Neutrophil (primary cell): ENCODE results near the gene SERHL2.
"Not testable (repeated sequence)": the region's sequence is repeated elsewhere in the genome, so short reads cannot be mapped to it uniquely, and the experiment has no call there.

Source experiments
- H3K27ac ChIP-seq: fragments of 200-600 bp; sonication (generic); 2 replicates; pipeline ENCODE4 v1.5.1; 2016; ENCODE audit warnings: mild to moderate bottlenecking, moderate library complexity
- H3K27me3 ChIP-seq: fragments of 200-600 bp; sonication (generic); 2 replicates; pipeline ENCODE4 v1.6.0; 2016; ENCODE audit warnings: mild to moderate bottlenecking
- H3K36me3 ChIP-seq: fragments of 200-600 bp; sonication (generic); 2 replicates; pipeline ENCODE4 v1.5.1; 2017
- H3K4me1 ChIP-seq, 2 experiments: fragments of 200-600 bp in 1 of 2; sonication (generic) in 1 of 2; 1 replicate in 1 of 2; 2 replicates in 1 of 2; pipeline versions ENCODE4 v1.5.1 to v1.6.1; 2013 to 2016; ENCODE audit warnings: low read depth in 1 of 2, low read length in 1 of 2, mild to moderate bottlenecking in 1 of 2, moderate library complexity in 1 of 2; ENCODE audit not compliant: control insufficient read depth in 1 of 2, insufficient read depth in 1 of 2
- H3K4me3 ChIP-seq, 2 experiments: fragments of 200-600 bp in 1 of 2; sonication (generic) in 1 of 2; 1 replicate in 1 of 2; 2 replicates in 1 of 2; pipeline ENCODE4 v1.5.1; 2013 to 2016; ENCODE audit warnings: low read depth in 1 of 2, low read length in 1 of 2, mild to moderate bottlenecking in 1 of 2, moderate library complexity in 1 of 2
- H3K9me3 ChIP-seq: fragments of 200-600 bp; sonication (generic); 2 replicates; pipeline ENCODE4 v1.5.1; 2016
- CTCF ChIP-seq: fragments of 200-600 bp; sonication (generic); IDR thresholded peaks from 2 replicates; pipeline ENCODE4 v1.5.1; 2016; ENCODE audit warnings: antibody characterized with exemption

The SERHL2 gene

GRCh38 chr22:42603427-42603826 is 49.7 kb downstream of the SERHL2 start:
- no peaks in the 10 kb centered on the region for H3K9me3 ChIP-seq
- H3K4me1 ChIP-seq: no peaks in the 10 kb centered on the region
- H3K27ac ChIP-seq: no peak overlapping the region
- H3K4me3 ChIP-seq: no peak overlapping the region
- H3K27me3 ChIP-seq: no peaks in the 10 kb centered on the region
- H3K36me3 ChIP-seq: peaks cover 78% of the 10 kb centered on the region
- TF ChIP-seq CTCF: no peak

GRCh38 chr22:42604403-42604802 is 50.6 kb downstream of the SERHL2 start:
- no peak overlapping the region for H3K27ac ChIP-seq
- peaks cover 77% of the 10 kb centered on the region for H3K36me3 ChIP-seq
- TF ChIP-seq CTCF: no peak
- H3K27me3 ChIP-seq: no peaks in the 10 kb centered on the region
- no peaks in the 10 kb centered on the region for H3K4me1 ChIP-seq
- H3K9me3 ChIP-seq: no peaks in the 10 kb centered on the region
- no peak overlapping the region for H3K4me3 ChIP-seq

GRCh38 chr22:42607641-42608040 is 53.9 kb downstream of the SERHL2 start:
- Histone ChIP-seq H3K36me3 (peaks cover 59% of the 10 kb centered on the region), H3K4me1 (peaks cover 18 to 23% of the 10 kb centered on the region in 2 experiments)
- H3K9me3 ChIP-seq, H3K27ac ChIP-seq, H3K27me3 ChIP-seq, H3K4me3 ChIP-seq: not testable (repeated sequence)

- no peaks in the 10 kb centered on the region for H3K9me3 ChIP-seq
- no peak for TF ChIP-seq CTCF
- no peaks in the 10 kb centered on the region for H3K27me3 ChIP-seq
- H3K27ac ChIP-seq: no peak overlapping the region
- peaks cover 53% of the 10 kb centered on the region for H3K36me3 ChIP-seq
- peaks cover 24 to 29% of the 10 kb centered on the region in 2 experiments for H3K4me1 ChIP-seq
- no peak overlapping the region for H3K4me3 ChIP-seq
These were observed 54.5 kb downstream of the SERHL2 start for GRCh38 chr22:42608136-42608822.

GRCh38 chr22:42608823-42609361 is 55.1 kb downstream of the SERHL2 start:
- peaks cover 51% of the 10 kb centered on the region for H3K36me3 ChIP-seq
- no peak overlapping the region for H3K27ac ChIP-seq
- H3K4me1 ChIP-seq: peaks cover 31 to 35% of the 10 kb centered on the region in 2 experiments
- H3K4me3 ChIP-seq: no peak overlapping the region
- H3K9me3 ChIP-seq: no peaks in the 10 kb centered on the region
- no peak for TF ChIP-seq CTCF
- H3K27me3 ChIP-seq: no peaks in the 10 kb centered on the region

GRCh38 chr22:42610186-42610585 is 56.4 kb downstream of the SERHL2 start:
- Histone ChIP-seq H3K36me3 (peaks cover 44% of the 10 kb centered on the region), H3K27ac (peak overlapping the region; percentile 50), H3K9me3 (no peaks in the 10 kb centered on the region), H3K4me1 (peaks cover 35 to 41% of the 10 kb centered on the region in 2 experiments), H3K4me3 (no peak overlapping the region), H3K27me3 (no peaks in the 10 kb centered on the region)
- TF ChIP-seq CTCF: no peak
